IPS-18c (cell line): ENCODE results near the gene REEP5.
A peak's percentile ranks its signal among the peaks of the same experiment; 100 is the strongest.
"Not testable (repeated sequence)": the region's sequence is repeated elsewhere in the genome, so short reads cannot be mapped to it uniquely, and the experiment has no call there.

Experiments
- H3K4me3 ChIP-seq: 2 replicates; pipeline ENCODE4 v1.7.0; 2013; ENCODE audit warnings: low read depth, mild to moderate bottlenecking, low read length, moderate library complexity; ENCODE audit not compliant: insufficient read depth
- H3K9me3 ChIP-seq: one replicate; pipeline ENCODE4 v1.6.1; 2013; ENCODE audit warnings: mild to moderate bottlenecking, low read length, moderate library complexity; ENCODE audit not compliant: control insufficient read depth, insufficient read depth

REEP5 gene

GRCh38 chr5:112866739-112867138, 55.3 kb downstream of the REEP5 start:
- Histone ChIP-seq H3K9me3 (no peaks in the 10 kb centered on the region), H3K4me3 (no peak overlapping the region)

DNA sequence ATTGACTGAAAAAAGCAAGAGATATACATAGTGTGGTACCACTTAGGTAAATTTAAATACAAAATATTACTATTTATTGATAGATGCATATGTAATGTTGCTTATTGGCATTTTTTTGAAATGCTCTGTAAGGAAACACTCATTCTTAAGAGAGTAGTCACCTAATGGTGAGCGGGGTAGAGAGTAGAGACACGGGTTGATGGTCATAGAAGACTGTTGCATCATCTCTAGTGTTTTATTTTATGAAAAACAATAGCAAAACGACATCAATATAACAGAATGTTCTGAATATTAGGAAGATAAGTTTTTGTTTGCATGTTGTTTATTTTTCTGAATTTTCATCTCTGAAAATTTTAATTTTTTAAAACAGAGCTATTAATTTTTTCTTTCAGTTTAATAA, 56.9 kb downstream of the REEP5 start:
- no peak overlapping the region for H3K4me3 ChIP-seq
- no peaks in the 10 kb centered on the region for H3K9me3 ChIP-seq

DNA sequence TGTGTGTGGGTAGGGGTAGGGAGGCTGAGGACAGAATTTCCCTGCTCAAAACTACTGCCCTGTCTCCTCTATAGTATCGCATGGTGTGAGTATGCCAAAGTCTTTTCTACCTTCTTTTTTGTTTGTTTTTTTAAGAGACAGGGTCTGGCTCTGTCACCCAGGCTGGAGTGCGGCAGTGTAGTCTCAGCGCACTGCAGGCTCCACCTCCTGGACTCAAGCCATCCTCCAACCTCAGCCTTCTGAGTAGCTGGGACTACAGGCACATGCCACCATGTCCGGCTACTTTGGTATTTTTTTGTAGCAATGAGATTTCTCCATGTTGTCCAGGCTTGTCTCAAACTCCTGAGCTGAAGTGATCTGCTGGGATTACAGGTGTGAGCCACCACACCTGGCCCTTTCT, 58.5 kb downstream of the REEP5 start:
- Histone ChIP-seq H3K9me3 (no peaks in the 10 kb centered on the region), H3K4me3 (no peak overlapping the region)

GRCh38 chr5:112862085-112862484, 59.9 kb downstream of the REEP5 start:
- no peaks in the 10 kb centered on the region for H3K9me3 ChIP-seq
- peak overlapping the region; percentile 88 for H3K4me3 ChIP-seq

- H3K9me3 ChIP-seq: no peaks in the 10 kb centered on the region
- H3K4me3 ChIP-seq: peak overlapping the region; percentile 88
Measured at GRCh38 chr5:112861638-112861985, 60.4 kb downstream of the REEP5 start.

GRCh38 chr5:112860929-112861637, 60.9 kb downstream of the REEP5 start, which contains the start of gene SRP19:
Gene SRP19 (plus strand): TSS chr5:112861287. CDS start chr5:112861377, 90 bp downstream.
- Histone ChIP-seq H3K4me3 (peak within 1 kb of the TSS; percentile 88), H3K9me3 (no peaks in the 10 kb centered on the region)

DNA sequence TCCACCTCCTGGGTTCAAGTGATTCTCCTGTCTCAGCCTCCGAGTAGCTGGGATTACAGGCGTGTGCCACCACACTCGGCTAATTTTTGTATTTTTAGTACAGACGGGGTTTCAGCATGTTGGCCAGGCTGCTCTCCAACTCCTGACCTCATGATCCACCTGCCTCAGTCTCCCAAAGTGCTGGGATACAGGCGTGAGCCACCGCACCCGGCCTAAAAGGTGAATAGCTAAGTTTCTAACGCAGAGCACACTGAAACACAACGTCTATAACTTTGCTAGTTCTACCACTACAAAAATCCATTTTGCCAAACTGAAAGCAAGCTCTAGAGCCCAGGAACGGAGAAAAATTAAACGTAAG, 61.5 kb downstream of the REEP5 start:
- H3K4me3 ChIP-seq: peak overlapping the region; percentile 39; the same call in 1 of the 2 replicates
- not testable (repeated sequence) for H3K9me3 ChIP-seq

GRCh38 chr5:112857866-112858265, 64.2 kb downstream of the REEP5 start:
- H3K4me3 ChIP-seq: no peak overlapping the region
- H3K9me3 ChIP-seq: no peaks in the 10 kb centered on the region

- no peak overlapping the region for H3K4me3 ChIP-seq
- no peaks in the 10 kb centered on the region for H3K9me3 ChIP-seq
Measured at GRCh38 chr5:112854651-112855050, 67.4 kb downstream of the REEP5 start.

DNA sequence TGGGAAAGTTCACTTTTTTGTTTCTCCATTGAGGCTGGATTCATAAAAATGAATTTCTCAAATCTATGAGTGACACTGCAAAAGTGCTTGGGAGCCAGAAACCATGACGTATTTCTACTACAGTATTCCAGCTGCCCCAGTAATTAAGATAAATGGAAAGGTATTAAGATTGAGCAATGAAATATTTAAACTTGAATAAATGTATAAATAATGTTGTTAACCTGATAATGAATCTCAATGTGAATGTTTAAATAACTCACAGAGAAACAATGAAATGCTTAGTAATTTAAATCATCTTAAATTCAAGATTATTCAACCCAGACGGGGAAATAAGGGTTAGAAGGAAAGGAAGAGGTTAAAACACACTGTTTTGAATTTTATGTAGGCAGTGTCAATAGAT, 72.1 kb downstream of the REEP5 start:
- no peaks in the 10 kb centered on the region for H3K9me3 ChIP-seq
- no peak overlapping the region for H3K4me3 ChIP-seq

DNA sequence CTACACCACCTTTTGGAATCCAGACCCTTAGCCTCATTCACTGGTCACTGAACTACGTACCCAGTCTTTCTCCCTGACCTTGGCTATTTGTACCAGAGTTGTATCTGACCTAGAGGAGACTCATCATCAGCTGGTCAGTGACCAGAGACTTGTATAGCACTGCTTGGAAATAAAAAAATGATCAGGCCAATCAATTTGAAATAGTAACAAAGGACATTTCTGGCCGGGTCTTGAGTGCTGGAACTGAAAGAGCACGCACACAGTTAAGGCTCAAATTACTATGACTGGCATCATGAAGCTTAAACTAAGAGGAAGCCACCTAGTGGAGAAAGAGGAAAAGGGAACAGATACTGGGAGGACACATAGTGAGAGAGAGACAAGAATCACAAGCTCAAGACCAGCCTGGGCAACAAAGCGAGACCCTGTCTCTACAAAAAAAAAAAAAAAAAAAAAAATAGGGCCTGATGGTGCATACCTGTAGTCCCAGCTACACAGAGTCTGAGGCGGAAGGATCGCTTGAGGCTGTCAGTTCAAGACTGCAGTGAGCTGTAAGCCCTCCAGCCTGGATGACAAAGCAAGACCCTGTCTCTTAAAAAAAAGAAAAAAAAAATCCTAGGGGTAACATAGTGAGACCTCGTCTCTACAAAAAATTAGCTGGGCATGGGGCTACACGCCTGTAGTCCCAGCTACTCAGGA, 73.8 kb downstream of the REEP5 start:
- no peak overlapping the region for H3K4me3 ChIP-seq
- no peaks in the 10 kb centered on the region for H3K9me3 ChIP-seq

DNA sequence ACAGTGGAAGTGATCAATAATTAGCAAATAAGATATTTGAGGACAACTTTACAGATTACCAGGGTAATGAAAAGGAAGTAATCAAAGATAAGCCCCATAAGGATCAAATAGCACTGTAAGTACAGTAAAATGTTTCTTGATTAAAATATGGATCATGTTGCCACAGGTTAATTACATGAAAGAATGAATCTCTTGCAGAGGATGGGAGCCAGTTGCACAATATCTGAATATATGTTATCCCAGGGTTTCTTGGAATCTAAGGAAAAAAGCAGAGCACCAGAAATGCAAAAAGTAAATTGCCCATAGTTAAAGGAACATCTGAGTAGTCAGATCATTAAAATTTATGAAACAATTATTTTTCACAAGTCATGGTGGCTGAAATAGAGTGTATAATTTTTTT, 74.7 kb downstream of the REEP5 start:
- Histone ChIP-seq H3K4me3 (no peak overlapping the region), H3K9me3 (no peaks in the 10 kb centered on the region)

DNA sequence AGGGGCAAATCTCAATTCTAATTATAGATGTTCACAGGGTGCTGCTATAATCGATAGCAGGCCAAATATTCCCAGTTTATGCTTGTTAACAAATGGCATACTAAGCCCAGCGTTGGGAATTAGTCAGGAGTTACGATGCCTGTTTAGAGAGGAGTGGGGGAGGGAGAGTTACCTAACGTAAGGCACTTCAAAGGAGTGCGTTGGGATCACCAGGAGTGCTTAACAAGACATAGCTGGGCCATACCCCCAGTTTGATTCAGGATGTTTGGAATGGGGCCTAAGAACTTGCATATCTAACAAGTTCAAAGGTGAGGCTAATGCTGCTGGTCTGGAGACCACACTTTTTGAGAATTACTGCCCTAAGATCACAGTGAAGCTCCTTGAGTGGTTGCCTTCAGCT, 75.5 kb downstream of the REEP5 start:
- Histone ChIP-seq H3K9me3 (peaks cover 4% of the 10 kb centered on the region), H3K4me3 (no peak overlapping the region)

DNA sequence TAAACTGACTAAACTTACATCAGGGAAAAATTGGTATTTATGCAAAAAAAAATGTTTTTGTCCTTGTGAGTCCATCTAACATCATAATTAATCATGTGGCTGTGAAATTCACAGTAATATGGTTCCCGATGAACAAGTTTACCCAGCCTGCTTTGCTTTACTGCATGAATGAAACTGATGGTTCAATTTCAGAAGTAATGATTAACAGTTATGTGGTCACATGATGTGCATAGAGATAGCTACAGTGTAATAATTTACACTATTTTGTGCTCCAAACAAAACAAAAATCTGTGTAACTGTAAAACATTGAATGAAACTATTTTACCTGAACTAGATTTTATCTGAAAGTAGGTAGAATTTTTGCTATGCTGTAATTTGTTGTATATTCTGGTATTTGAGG, 77.5 kb downstream of the REEP5 start:
- Histone ChIP-seq H3K9me3 (peaks cover 7% of the 10 kb centered on the region), H3K4me3 (no peak overlapping the region)

DNA sequence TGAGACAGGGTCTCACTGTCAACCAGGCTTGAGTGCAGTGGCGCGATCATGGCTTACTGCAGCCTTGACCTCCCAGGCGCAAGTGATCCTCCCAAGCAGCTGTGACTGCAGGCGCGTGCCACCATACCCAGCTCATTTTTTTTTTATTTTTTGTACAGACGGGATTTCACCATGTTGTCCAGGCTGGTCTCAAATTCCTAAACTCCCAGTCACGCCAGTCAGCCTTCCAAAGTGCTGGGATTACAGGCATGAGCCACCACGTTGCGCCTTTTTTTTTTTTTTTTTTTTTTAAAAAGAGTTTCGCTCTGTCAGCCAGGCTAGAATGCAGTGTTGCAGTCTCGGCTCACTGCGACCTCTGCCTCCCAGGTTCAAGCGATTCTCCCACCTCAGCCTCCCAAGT, 88.1 kb downstream of the REEP5 start:
- H3K9me3 ChIP-seq: peaks cover 2% of the 10 kb centered on the region
- no peak overlapping the region for H3K4me3 ChIP-seq

- H3K4me3 ChIP-seq: no peak overlapping the region
- H3K9me3 ChIP-seq: peaks cover 2% of the 10 kb centered on the region
Measured at GRCh38 chr5:112830378-112830777, 91.6 kb downstream of the REEP5 start.
